Lower leg skin (tissue), 4 donors: ENCODE measurements around the gene RNU1-4. TPM values are rescaled to one million over a fixed set of nuclear protein-coding genes. Genes with fewer than 3 reads are reported as not detected.
"Not testable (repeated sequence)": the region's sequence is repeated elsewhere in the genome, so short reads cannot be mapped to it uniquely, and the experiment has no call there.

Experiments used
- DNase-seq, 2 donors: peaks; one replicate each; pipeline ENCODE4 v3.0.0-alpha.2; 2019; ENCODE audit warnings: low spot score in 2 of 2
- H3K4me3 ChIP-seq: fragments of 200-600 bp; sonication (generic); 2 replicates; pipeline ENCODE4 v1.5.1; 2017; ENCODE audit warnings: mild to moderate bottlenecking, low read depth; ENCODE audit not compliant: poor library complexity, severe bottlenecking
- WGBS, 2 donors: methylation state at CpG; one replicate each; pipeline ENCODE4 v1.1.5; 2018; 5-methylcytosine and 5-hydroxymethylcytosine counted together
- intact Hi-C: fragments of 100-400 bp; cut with DNase I; formaldehyde crosslinking; loops from one replicate; pipeline ENCODE4 v1.15.0; 2023; ENCODE audit warnings: low total_unique reads
- total RNA-seq, 4 donors: library from RNA; depleted of rRNA; stranded (reverse); fragments of >200 nt; gene quantifications; one replicate each; pipeline ENCODE4 v1.1.0, GENCODE V29; 2016

Gene RNU1-4
- under 1 TPM in 3 of 4 donors, not detected in 1; under 0.01 TPM for total RNA-seq

GRCh38 chr1:16740047-16740964 is at the start of gene RNU1-4:
Gene RNU1-4, plus strand, starts transcription at chr1:16740516.
- DNase-seq, H3K4me3 ChIP-seq, intact Hi-C loops: not testable (repeated sequence)
- WGBS, 2 donors, result no CpG with 5 or more reads among the region's 46 CpGs

- 90 to 91% methylated on average over 7 of the region's 13 CpGs for WGBS, 2 donors
- intact Hi-C loops, H3K4me3 ChIP-seq, DNase-seq: not testable (repeated sequence)
Measured at GRCh38 chr1:16690971-16691682, 49.2 kb upstream of the RNU1-4 start.

- intact Hi-C loops, DNase-seq, H3K4me3 ChIP-seq: not testable (repeated sequence)
- 25% methylated on average over 13 of the region's 39 CpGs; no CpG with 5 or more reads in 1 of the 2 donors for WGBS, 2 donors
Measured at GRCh38 chr1:16692283-16692682, 48.0 kb upstream of the RNU1-4 start.

DNA sequence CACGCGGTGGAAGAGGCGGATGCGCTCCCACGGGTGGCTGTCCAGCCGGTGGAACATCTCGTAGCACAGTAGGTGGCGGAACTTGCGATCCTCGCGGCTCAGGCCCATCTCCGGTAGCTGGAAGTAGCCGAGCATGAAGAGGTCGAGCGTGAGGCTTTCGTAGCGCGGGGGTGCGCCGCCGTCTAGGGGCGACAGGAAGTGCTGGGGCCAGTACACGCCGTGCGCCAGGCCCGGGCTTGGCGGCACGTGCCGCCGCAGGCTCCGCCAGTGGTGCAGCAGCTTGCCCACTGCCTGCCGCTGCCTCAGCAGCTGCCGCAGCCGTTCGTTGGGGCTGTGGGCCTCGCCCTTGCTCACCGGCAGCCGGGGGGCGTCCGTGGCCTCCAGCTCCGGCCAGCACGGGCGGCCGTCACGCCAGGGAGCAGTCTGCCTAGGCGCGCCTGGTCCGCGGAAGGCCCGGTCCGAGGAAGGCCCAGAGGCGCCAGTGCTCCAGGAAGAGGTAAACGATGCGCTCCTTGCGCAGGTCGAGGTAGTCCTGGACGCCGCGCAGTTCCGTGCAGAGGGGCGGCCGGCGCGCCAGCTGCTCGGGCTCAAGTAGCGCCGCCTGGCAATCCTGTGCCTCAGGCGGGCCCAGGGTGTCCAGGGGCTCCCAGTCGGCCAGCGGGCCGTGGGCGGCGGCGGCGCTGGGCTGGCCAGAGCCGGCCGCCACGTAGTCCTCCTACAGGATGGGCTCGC is 47.4 kb upstream of the RNU1-4 start:
- H3K4me3 ChIP-seq, intact Hi-C loops, DNase-seq: not testable (repeated sequence)
- WGBS, 2 donors, result 31% methylated on average over 12 of the region's 79 CpGs; no CpG with 5 or more reads in 1 of the 2 donors

- DNase-seq, intact Hi-C loops, H3K4me3 ChIP-seq: not testable (repeated sequence)
- 0 to 10% methylated on average over 14 to 25 of the region's 96 CpGs for WGBS, 2 donors
Measured at GRCh38 chr1:16693449-16694307, 46.6 kb upstream of the RNU1-4 start.

DNA sequence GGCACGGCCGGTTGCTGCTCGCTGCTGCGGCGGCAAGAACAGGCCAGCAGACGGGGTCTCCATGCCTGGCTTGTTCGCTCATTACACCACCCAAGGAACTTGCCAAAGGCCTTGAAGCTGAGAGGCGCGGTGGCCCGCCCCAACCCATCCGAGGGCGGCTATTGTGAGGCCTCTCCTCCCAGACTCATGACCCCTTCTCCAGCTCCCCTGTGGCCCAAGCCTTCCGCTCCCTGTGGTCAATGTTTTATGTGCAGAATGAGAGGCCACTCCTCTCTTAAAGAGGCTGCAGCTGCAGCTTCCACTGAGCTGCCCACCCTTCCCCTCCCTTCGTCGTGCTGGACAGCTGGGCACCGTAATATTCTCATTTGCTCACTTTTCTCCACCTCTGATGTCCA is 46.0 kb upstream of the RNU1-4 start:
- H3K4me3 ChIP-seq, intact Hi-C loops, DNase-seq: not testable (repeated sequence)
- WGBS, 2 donors, result 80% methylated on average over 1 of the region's 16 CpGs; no CpG with 5 or more reads in 1 of the 2 donors

DNA sequence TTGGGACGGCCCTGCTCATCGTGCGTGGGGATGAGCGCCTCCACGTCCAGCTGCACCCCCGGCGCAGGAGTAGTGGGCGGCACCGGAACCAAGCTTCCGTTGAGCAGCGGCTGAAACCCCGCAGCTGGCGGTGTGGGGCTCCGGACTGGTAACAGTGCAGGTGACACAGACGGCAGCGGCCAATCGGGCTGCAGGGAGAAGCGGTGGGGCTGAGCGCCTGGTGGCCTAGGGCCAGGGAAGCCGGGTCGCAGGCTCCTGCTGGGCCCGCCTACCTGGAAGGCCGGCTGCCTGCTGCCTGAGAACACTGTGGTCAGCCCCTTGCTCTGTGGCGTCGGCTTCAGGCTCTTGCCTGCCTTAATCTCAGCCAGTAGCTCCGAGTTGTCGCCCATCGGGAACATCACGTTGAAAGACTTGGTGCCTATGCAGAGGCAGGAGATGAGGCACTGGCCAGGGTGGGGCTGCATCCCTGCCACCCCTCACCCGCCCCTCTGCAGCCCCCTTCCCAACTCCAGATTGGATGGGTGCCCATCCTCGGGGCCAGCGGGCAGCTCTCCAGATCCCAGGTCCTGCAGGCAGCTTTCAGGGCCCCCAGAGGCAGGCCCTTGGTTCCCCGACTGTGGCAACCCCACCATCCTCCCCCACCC is 43.7 kb upstream of the RNU1-4 start:
- intact Hi-C loops, H3K4me3 ChIP-seq, DNase-seq: not testable (repeated sequence)
- WGBS, 2 donors, result 13 to 37% methylated on average over 3 to 11 of the region's 33 CpGs

- WGBS, 2 donors, result 69 to 73% methylated on average over 3 of the region's 7 CpGs
- DNase-seq, intact Hi-C loops: not testable (repeated sequence)
Measured at GRCh38 chr1:16697152-16697551, 43.2 kb upstream of the RNU1-4 start.

GRCh38 chr1:16699440-16699839 is 40.9 kb upstream of the RNU1-4 start:
- intact Hi-C loops, DNase-seq: not testable (repeated sequence)
- WGBS, 2 donors, result 3 to 78% methylated on average over 21 to 38 of the region's 52 CpGs

More at GRCh38 chr1:16697152-16697551, 43.2 kb upstream of the RNU1-4 start:
- not testable (repeated sequence) for H3K4me3 ChIP-seq

DNA sequence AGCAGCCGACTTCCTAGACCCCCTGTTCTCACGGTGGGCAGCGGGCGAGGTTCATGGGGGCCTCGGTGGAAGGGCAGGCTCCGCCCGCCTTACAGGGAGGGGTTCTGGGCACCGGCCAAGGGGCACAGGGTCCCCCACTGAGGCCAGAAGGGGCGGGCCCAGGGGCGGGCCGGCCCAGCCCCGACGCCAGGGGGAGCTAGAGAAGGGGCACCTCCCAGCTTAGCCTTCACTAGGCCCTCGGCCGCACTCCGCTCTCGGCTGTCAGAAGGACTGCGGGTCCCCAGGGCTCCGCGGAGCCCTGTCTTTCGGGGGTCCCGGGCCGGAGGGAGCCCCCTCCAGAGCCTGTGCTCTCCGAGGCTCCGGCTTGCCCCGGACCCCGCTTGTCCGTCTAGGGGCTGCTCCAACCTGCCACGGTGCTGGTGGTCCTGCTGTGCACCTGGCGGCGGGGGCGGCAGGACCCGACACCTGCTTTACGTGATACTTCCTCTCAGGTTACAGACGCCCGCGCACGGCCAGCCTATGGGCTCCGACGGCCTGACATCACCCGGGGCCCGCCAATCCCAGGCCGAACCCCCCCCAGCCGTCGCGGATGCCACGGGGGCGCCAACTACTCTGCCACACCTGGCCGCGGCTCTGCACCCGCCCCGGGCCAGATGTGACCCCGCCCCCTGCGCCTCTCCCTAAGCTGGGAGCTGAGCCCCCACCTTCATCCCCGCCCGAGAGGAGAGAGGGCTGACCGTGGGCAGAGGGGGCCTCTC is 40.0 kb upstream of the RNU1-4 start:
- DNase-seq, intact Hi-C loops, H3K4me3 ChIP-seq: not testable (repeated sequence)
- no CpG with 5 or more reads among the region's 57 CpGs for WGBS, 2 donors

More at GRCh38 chr1:16699440-16699839, 40.9 kb upstream of the RNU1-4 start:
- H3K4me3 ChIP-seq, result not testable (repeated sequence)

GRCh38 chr1:16701189-16701588 is 39.1 kb upstream of the RNU1-4 start:
- DNase-seq, intact Hi-C loops, H3K4me3 ChIP-seq: not testable (repeated sequence)
- no CpG with 5 or more reads among the region's 37 CpGs for WGBS, 2 donors

GRCh38 chr1:16702280-16702679 is 38.0 kb upstream of the RNU1-4 start:
- no CpG with 5 or more reads among the region's 5 CpGs for WGBS, 2 donors
- DNase-seq, intact Hi-C loops, H3K4me3 ChIP-seq: not testable (repeated sequence)

GRCh38 chr1:16703141-16703540 is 37.2 kb upstream of the RNU1-4 start:
- WGBS, 2 donors, result 10% methylated on average over 1 to 2 of the region's 7 CpGs
- intact Hi-C loops, result not testable (repeated sequence)

More at GRCh38 chr1:16703141-16703540, 37.2 kb upstream of the RNU1-4 start:
- not testable (repeated sequence) for H3K4me3 ChIP-seq, DNase-seq
